H1 (cell line): ENCODE measurements around the gene GSTA3. TPM values are rescaled to one million over a fixed set of nuclear protein-coding genes. Genes with fewer than 3 reads are reported as not detected.

Experiments
- CTCF ChIA-PET: fragments of 300-600 bp; sonication (Branson Sonifier 250); formaldehyde crosslinking; loops from one replicate; lab custom pipeline; 2021; ENCODE audit not compliant: partially characterized antibody; lab: Charles Lee
- POLR2A ChIA-PET: fragments of 300-600 bp; sonication (Branson Sonifier 250); formaldehyde crosslinking; loops from one replicate; lab custom pipeline; 2021; ENCODE audit warnings: inconsistent platforms; ENCODE audit not compliant: partially characterized antibody; lab: Charles Lee
- DNase-seq, 2 experiments: peaks; one replicate each; pipeline versions ENCODE4 v3.0.0 to v3.0.0-alpha.2; 2010 to 2022; ENCODE audit warnings: low spot score in 2 of 2, low read depth in 1 of 2, mixed read lengths in 1 of 2
- FAIRE-seq: peaks from 2 replicates; lab custom pipeline; 2011; peaks lifted over from hg19 to GRCh38; lab: Jason Lieb, UNC
- H2AFZ ChIP-seq: 2 replicates; pipeline ENCODE4 v1.8.1; 2012; ENCODE audit warnings: low read length, inconsistent platforms
- H2AK5ac ChIP-seq: 2 replicates; pipeline ENCODE4 v1.6.1; 2013; ENCODE audit warnings: low read depth, low read length
- H2BK120ac ChIP-seq: replicated peaks from 2 replicates; pipeline ENCODE3; 2013; ENCODE audit warnings: low read depth, low read length, inconsistent platforms
- H2BK12ac ChIP-seq: 2 replicates; pipeline ENCODE4 v1.6.1; 2013; ENCODE audit warnings: low read depth, low read length
- H2BK15ac ChIP-seq: 2 replicates; pipeline ENCODE4 v1.6.1; 2013; ENCODE audit warnings: low read length
- H2BK20ac ChIP-seq: 2 replicates; pipeline ENCODE4 v1.6.1; 2013; ENCODE audit warnings: low read length
- H2BK5ac ChIP-seq: 2 replicates; pipeline ENCODE4 v1.6.1; 2013; ENCODE audit warnings: low read depth, low read length
- H3K14ac ChIP-seq: 2 replicates; pipeline ENCODE4 v1.6.1; 2013; ENCODE audit warnings: inconsistent platforms; ENCODE audit not compliant: insufficient read length
- H3K18ac ChIP-seq: 2 replicates; pipeline ENCODE4 v1.6.1; 2013; ENCODE audit warnings: low read length; ENCODE audit errors: extremely low read depth
- H3K23ac ChIP-seq: 2 replicates; pipeline ENCODE4 v1.6.1; 2013; ENCODE audit warnings: inconsistent platforms; ENCODE audit not compliant: insufficient read length
- H3K23me2 ChIP-seq: 2 replicates; pipeline ENCODE4 v1.6.1; 2013; ENCODE audit warnings: low read depth, low read length
- H3K27ac ChIP-seq: 2 replicates; pipeline ENCODE4 v1.6.1; 2011; ENCODE audit warnings: low read depth, low read length, inconsistent platforms
- H3K27me3 ChIP-seq, 4 experiments: replicated peaks in 1 of 4; 1 replicate in 1 of 4; 2 replicates in 3 of 4; pipeline versions ENCODE4 v1.6.1 to v1.8.1; 2011 to 2013; ENCODE audit warnings: low read length in 3 of 4, mild to moderate bottlenecking in 3 of 4, inconsistent platforms in 2 of 4, mixed read lengths in 2 of 4, moderate library complexity in 1 of 4; ENCODE audit not compliant: control insufficient read depth in 3 of 4, insufficient read depth in 3 of 4; ENCODE audit errors: extremely low read depth in 1 of 4
- H3K36me3 ChIP-seq, 4 experiments: 2 replicates each; pipeline versions ENCODE4 v1.6.1 to v1.8.1; 2011 to 2013; ENCODE audit warnings: mild to moderate bottlenecking in 4 of 4, low read length in 3 of 4, moderate library complexity in 2 of 4, control low read depth in 1 of 4, inconsistent platforms in 1 of 4; ENCODE audit not compliant: insufficient read depth in 4 of 4, control insufficient read depth in 2 of 4
- H3K4ac ChIP-seq: replicated peaks from 2 replicates; pipeline ENCODE3; 2013; ENCODE audit warnings: low read length, low read depth, mixed read lengths, inconsistent platforms; ENCODE audit not compliant: insufficient read length
- H3K4me1 ChIP-seq, 4 experiments: replicated peaks in 1 of 4; 1 replicate in 1 of 4; 2 replicates in 3 of 4; pipeline versions ENCODE4 v1.6.1 to v1.8.1; 2011 to 2013; ENCODE audit warnings: low read length in 3 of 4, inconsistent platforms in 2 of 4, mixed read lengths in 1 of 4; ENCODE audit not compliant: insufficient read depth in 4 of 4, control insufficient read depth in 3 of 4
- H3K4me2 ChIP-seq, 2 experiments: 2 replicates each; pipeline versions ENCODE4 v1.6.1 to v1.8.1; 2011 to 2013; ENCODE audit warnings: low read depth in 2 of 2, low read length in 2 of 2, control low read depth in 1 of 2, inconsistent platforms in 1 of 2, mild to moderate bottlenecking in 1 of 2; ENCODE audit not compliant: insufficient read depth in 1 of 2
- H3K4me3 ChIP-seq, 4 experiments: fragments of 200-600, 300-600 bp in 1 of 4; sonication (generic), shearing (Covaris generic), sonication (Bioruptor Twin) in 1 of 4; 2 replicates each; pipeline versions ENCODE4 v1.5.1 to v1.8.1; 2011 to 2016; ENCODE audit warnings: low read length in 4 of 4, low read depth in 3 of 4, control low read depth in 2 of 4, inconsistent platforms in 2 of 4, mild to moderate bottlenecking in 2 of 4, mixed read lengths in 1 of 4, moderate library complexity in 1 of 4; ENCODE audit not compliant: insufficient read depth in 2 of 4; ENCODE audit errors: extremely low read depth in 1 of 4
- H3K56ac ChIP-seq: replicated peaks from 2 replicates; pipeline ENCODE3; 2013; ENCODE audit warnings: low read depth, mild to moderate bottlenecking, mixed read lengths, low read length, inconsistent platforms; ENCODE audit not compliant: insufficient read length
- H3K79me1 ChIP-seq: 2 replicates; pipeline ENCODE4 v1.6.1; 2013; ENCODE audit warnings: low read depth, low read length, control low read depth
- H3K79me2 ChIP-seq, 2 experiments: 2 replicates each; pipeline versions ENCODE4 v1.6.1 to v1.8.1; 2012 to 2013; ENCODE audit warnings: low read length in 2 of 2, mild to moderate bottlenecking in 2 of 2, inconsistent platforms in 1 of 2; ENCODE audit not compliant: insufficient read depth in 2 of 2, control insufficient read depth in 1 of 2
- H3K9ac ChIP-seq, 4 experiments: replicated peaks in 1 of 4; 1 replicate in 1 of 4; 2 replicates in 3 of 4; pipeline versions ENCODE4 v1.6.1 to v1.8.1; 2011 to 2013; ENCODE audit warnings: low read depth in 3 of 4, low read length in 3 of 4, control low read depth in 2 of 4, mild to moderate bottlenecking in 2 of 4, moderate library complexity in 2 of 4, inconsistent platforms in 1 of 4; ENCODE audit errors: extremely low read depth in 1 of 4
- H3K9me3 ChIP-seq, 2 experiments: 2 replicates each; pipeline versions ENCODE4 v1.6.1 to v1.8.1; 2012 to 2013; ENCODE audit warnings: mild to moderate bottlenecking in 2 of 2, moderate library complexity in 2 of 2, control low read depth in 1 of 2, inconsistent platforms in 1 of 2, low read depth in 1 of 2, low read length in 1 of 2, mixed read lengths in 1 of 2; ENCODE audit not compliant: insufficient read depth in 2 of 2
- H4K20me1 ChIP-seq, 2 experiments: replicated peaks in 1 of 2; 2 replicates each; pipeline versions ENCODE3 to v1.8.1; 2011 to 2013; ENCODE audit warnings: inconsistent platforms in 2 of 2, low read length in 2 of 2, mild to moderate bottlenecking in 1 of 2; ENCODE audit not compliant: insufficient read depth in 2 of 2, control insufficient read depth in 1 of 2
- H4K5ac ChIP-seq: 2 replicates; pipeline ENCODE4 v1.6.1; 2013; ENCODE audit warnings: low read length, low read depth, mixed read lengths, inconsistent platforms; ENCODE audit not compliant: insufficient read length
- H4K8ac ChIP-seq: 2 replicates; pipeline ENCODE4 v1.8.0; 2013; ENCODE audit warnings: mild to moderate bottlenecking, moderate library complexity, low read length, inconsistent platforms; ENCODE audit not compliant: insufficient read depth; ENCODE audit errors: extremely low read depth
- H4K91ac ChIP-seq: replicated peaks from 2 replicates; pipeline ENCODE3; 2013; ENCODE audit warnings: low read length, mixed read lengths, inconsistent platforms; ENCODE audit not compliant: insufficient read length
- BCL11A ChIP-seq, 2 experiments: IDR thresholded peaks; one replicate each; pipeline ENCODE4 v1.6.1; 2011; ENCODE audit warnings: low read depth in 2 of 2, low read length in 2 of 2, mild to moderate bottlenecking in 2 of 2
- BRCA1 ChIP-seq: IDR thresholded peaks from 2 replicates; pipeline ENCODE4 v1.6.1; 2012; ENCODE audit warnings: low read depth, low read length, improper control_type of control experiment
- CHD1 ChIP-seq: IDR thresholded peaks from 2 replicates; pipeline ENCODE4 v1.6.1; 2012; ENCODE audit warnings: low read depth, low read length, improper control_type of control experiment
- CTBP2 ChIP-seq: IDR thresholded peaks from 2 replicates; pipeline ENCODE4 v1.7.0; 2011; ENCODE audit warnings: borderline replicate concordance, mild to moderate bottlenecking, moderate library complexity, mixed read lengths, low read length; ENCODE audit not compliant: insufficient read depth, insufficient read length
- FOSL1 ChIP-seq: IDR thresholded peaks from 2 replicates; pipeline ENCODE4 v1.6.1; 2011; ENCODE audit warnings: mild to moderate bottlenecking, low read depth, low read length, moderate library complexity; ENCODE audit not compliant: insufficient read depth
- JUN ChIP-seq: IDR thresholded peaks from 2 replicates; pipeline ENCODE4 v1.6.1; 2011; ENCODE audit warnings: low read depth, mild to moderate bottlenecking, improper control_type of control experiment, low read length
- JUND ChIP-seq: IDR thresholded peaks from 2 replicates; pipeline ENCODE4 v1.6.1; 2011; ENCODE audit warnings: mild to moderate bottlenecking, improper control_type of control experiment, low read length
- KDM4A ChIP-seq: IDR thresholded peaks from one replicate; pipeline ENCODE4 v1.7.1; 2012; ENCODE audit warnings: low read depth, mild to moderate bottlenecking, moderate library complexity, low read length, inconsistent platforms; ENCODE audit not compliant: severe bottlenecking
- MAFK ChIP-seq: IDR thresholded peaks from 2 replicates; pipeline ENCODE4 v1.6.1; 2012; ENCODE audit warnings: low read depth, mild to moderate bottlenecking, improper control_type of control experiment, low read length
- POLR2A ChIP-seq, 2 experiments: IDR thresholded peaks; 1 replicate in 1 of 2; 2 replicates in 1 of 2; pipeline ENCODE4 v1.6.1; 2011; ENCODE audit warnings: low read depth in 2 of 2, low read length in 2 of 2, mild to moderate bottlenecking in 2 of 2; ENCODE audit errors: control extremely low read depth in 1 of 2
- POU5F1 ChIP-seq: IDR thresholded peaks from 2 replicates; pipeline ENCODE4 v1.6.1; 2011; ENCODE audit warnings: low read depth, mild to moderate bottlenecking, low read length, moderate library complexity
- SIX5 ChIP-seq: IDR thresholded peaks from 2 replicates; pipeline ENCODE4 v1.6.1; 2011; ENCODE audit warnings: mild to moderate bottlenecking, low read depth, low read length
- TBP ChIP-seq: IDR thresholded peaks from 2 replicates; pipeline ENCODE4 v1.6.1; 2011; ENCODE audit warnings: low read depth, low read length, improper control_type of control experiment
- TCF12 ChIP-seq: IDR thresholded peaks from 2 replicates; pipeline ENCODE4 v1.6.1; 2011; ENCODE audit warnings: low read depth, mild to moderate bottlenecking, low read length
- YY1 ChIP-seq: IDR thresholded peaks from 2 replicates; pipeline ENCODE4 v1.6.1; 2011; ENCODE audit warnings: low read depth, mild to moderate bottlenecking, low read length
- WGBS, 2 experiments: shearing (Covaris generic) in 1 of 2; methylation state at CpG; one replicate each; pipeline versions ENCODE4 v1.1.6 to v1.1.7; 2013 to 2015; ENCODE audit warnings: low lambda C conversion rate in 2 of 2, mixed read lengths in 2 of 2, inconsistent platforms in 1 of 2, low coverage in 1 of 2, missing lambda C conversion rate in 1 of 2; ENCODE audit not compliant: insufficient replicate concordance in 2 of 2, insufficient coverage in 1 of 2, insufficient read length in 1 of 2; ENCODE audit errors: extremely low coverage in 1 of 2, missing lambda C conversion rate in 1 of 2; 5-methylcytosine and 5-hydroxymethylcytosine counted together
- polyA plus RNA-seq, 7 experiments: library from polyadenylated mRNA; depleted of rRNA in 3 of 7; stranded (reverse) in 5 of 7; unstranded in 2 of 7; fragments of >200 nt in 5 of 7; fragments of 200-250 nt in 2 of 7; gene quantifications; 1 replicate in 5 of 7; 2 replicates in 1 of 7; 4 replicates in 1 of 7; pipeline versions ENCODE4 v1.2.1 to v1.2.3, GENCODE V29; 2011 to 2013; ENCODE audit warnings: missing spikeins in 2 of 7, mixed read lengths in 2 of 7
- total RNA-seq: library from RNA; stranded (reverse); fragmentation: NEBNext Ultra II Directional; extraction: Animal tissue kit (Norgen Biotek cat#: 25700); gene quantifications from 2 replicates; pipeline ENCODE4 v1.2.1, GENCODE V29; 2021
- TF ChIP-seq, protein P1 (sequence below): IDR thresholded peaks from 2 replicates; pipeline ENCODE4 v1.6.1; 2012; ENCODE audit warnings: inconsistent platforms

Gene GSTA3
- total and polyA plus RNA-seq, 2 of the 8 experiments (the other 6 are each of a cell fraction or from before 2014, with no cell fraction given), result not detected

- no peaks in the 10 kb centered on the region for H3K79me1 ChIP-seq
- no peak for FAIRE-seq
- no peak overlapping the region for H3K18ac ChIP-seq
- H4K20me1 ChIP-seq, result no peaks in the 10 kb centered on the region
- CTCF ChIA-PET, result interaction anchor here (0.6 kb wide), 1 partner anchor 36 kb away, joined by 3 read pairs; the partner anchor contains the start of gene GSTA5
- no peak overlapping the region for H2BK120ac ChIP-seq
- no peak overlapping the region for H2BK15ac ChIP-seq
- H4K8ac ChIP-seq, result no peak overlapping the region
- peaks cover 0 to 6% (median 0%) of the 10 kb centered on the region in 4 experiments; a peak in 4 of 7 replicates for H3K4me1 ChIP-seq
- no peak for DNase-seq
- H3K9me3 ChIP-seq, result no peaks in the 10 kb centered on the region
- no peaks in the 10 kb centered on the region for H3K79me2 ChIP-seq
- H2BK5ac ChIP-seq, result no peak overlapping the region
- no peak overlapping the region for H3K9ac ChIP-seq
- H4K91ac ChIP-seq, result no peak overlapping the region
- H2BK12ac ChIP-seq, result no peak overlapping the region
- H3K36me3 ChIP-seq, result no peaks in the 10 kb centered on the region
- POLR2A ChIA-PET, result no interaction called here
- H3K4me2 ChIP-seq, result no peak overlapping the region
- H3K14ac ChIP-seq, result no peak overlapping the region
- H2BK20ac ChIP-seq, result no peak overlapping the region
- H3K4ac ChIP-seq, result no peak overlapping the region
- 0 out of 2 replicates have a peak, but pooled peaks cover under 1% of the 10 kb centered on the region for H3K23me2 ChIP-seq
- H3K23ac ChIP-seq, result no peak overlapping the region
- H4K5ac ChIP-seq, result no peak overlapping the region
- H2AK5ac ChIP-seq, result no peak overlapping the region
- H3K56ac ChIP-seq, result no peak overlapping the region
- no peaks in the 10 kb centered on the region for H3K27me3 ChIP-seq
- 80% methylated on average over 3 of the region's 3 CpGs; no CpG with 5 or more reads in 1 of the 2 experiments for WGBS, 2 experiments
- no peak overlapping the region for H2AFZ ChIP-seq
- no peak overlapping the region for H3K27ac ChIP-seq
- no peak overlapping the region for H3K4me3 ChIP-seq
- no peak for TF ChIP-seq POU5F1
- TF ChIP-seq BRCA1, result no peak
- no peak for TF ChIP-seq JUN
- no peak for TF ChIP-seq KDM4A
- no peak for TF ChIP-seq CTBP2
- TF ChIP-seq MAFK, result no peak
- TF ChIP-seq FOSL1, result no peak
- TF ChIP-seq, protein P1, sequence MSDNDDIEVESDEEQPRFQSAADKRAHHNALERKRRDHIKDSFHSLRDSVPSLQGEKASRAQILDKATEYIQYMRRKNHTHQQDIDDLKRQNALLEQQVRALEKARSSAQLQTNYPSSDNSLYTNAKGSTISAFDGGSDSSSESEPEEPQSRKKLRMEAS, result no peak
- no peak for TF ChIP-seq JUND
- TF ChIP-seq SIX5, result no peak
- TF ChIP-seq YY1, result no peak
- TF ChIP-seq TBP, result no peak
- no peak for TF ChIP-seq CHD1
- no peak for TF ChIP-seq BCL11A (IDR thresholded peaks at IDR 0.05; ENCODE audit: low read depth in 2 of 2, low read length in 2 of 2)
- no peak for TF ChIP-seq TCF12
- TF ChIP-seq POLR2A (IDR thresholded peaks at IDR 0.05; ENCODE audit: control extremely low read depth in 1 of 2, low read depth in 2 of 2, low read length in 2 of 2), result no peak
Measured at GRCh38 chr6:52877168-52877567, 32.3 kb downstream of the GSTA3 start.
